Measurements from ENCODE around the gene PSMD1.
"Not testable (repeated sequence)": the region's sequence is repeated elsewhere in the genome, so short reads cannot be mapped to it uniquely, and the experiment has no call there.

Gene PSMD1

DNA sequence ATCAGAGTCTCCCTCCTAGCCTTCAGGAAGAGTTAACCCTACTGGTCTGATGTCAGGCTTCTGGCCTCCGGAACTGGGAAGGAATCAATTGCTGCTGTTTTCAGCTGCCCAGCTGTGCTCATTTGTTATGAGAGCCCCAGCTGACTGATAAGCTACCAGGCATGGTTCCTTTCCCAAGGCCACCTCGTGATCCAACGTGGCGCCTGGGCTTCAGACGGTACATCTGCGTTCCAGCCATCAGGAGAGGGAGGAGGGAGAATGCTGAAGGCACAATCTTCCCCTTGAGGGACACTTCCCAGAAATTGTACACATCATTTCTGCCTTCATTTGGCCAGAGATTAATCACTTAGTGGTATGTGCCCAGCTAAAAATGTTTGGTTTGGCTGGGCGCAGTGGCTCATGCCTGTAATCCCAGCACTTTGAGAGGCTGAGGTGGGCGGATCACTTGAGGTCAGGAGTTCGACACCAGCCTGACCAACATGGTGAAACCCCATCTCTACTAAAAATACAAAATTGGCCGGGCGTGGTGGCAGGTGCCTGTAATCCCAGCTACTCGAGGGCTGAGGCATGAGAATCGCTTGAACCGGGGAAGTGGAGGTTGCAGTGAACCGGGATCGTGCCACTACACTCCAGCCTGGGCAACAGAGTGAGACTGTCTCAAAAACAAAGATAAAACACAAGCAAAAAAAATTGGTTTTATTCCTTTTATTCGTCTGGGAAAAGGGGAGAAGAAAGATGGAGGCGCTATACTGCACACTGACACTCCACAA lies 131.3 kb downstream of the PSMD1 start:
- no peak for DNase-seq

DNA sequence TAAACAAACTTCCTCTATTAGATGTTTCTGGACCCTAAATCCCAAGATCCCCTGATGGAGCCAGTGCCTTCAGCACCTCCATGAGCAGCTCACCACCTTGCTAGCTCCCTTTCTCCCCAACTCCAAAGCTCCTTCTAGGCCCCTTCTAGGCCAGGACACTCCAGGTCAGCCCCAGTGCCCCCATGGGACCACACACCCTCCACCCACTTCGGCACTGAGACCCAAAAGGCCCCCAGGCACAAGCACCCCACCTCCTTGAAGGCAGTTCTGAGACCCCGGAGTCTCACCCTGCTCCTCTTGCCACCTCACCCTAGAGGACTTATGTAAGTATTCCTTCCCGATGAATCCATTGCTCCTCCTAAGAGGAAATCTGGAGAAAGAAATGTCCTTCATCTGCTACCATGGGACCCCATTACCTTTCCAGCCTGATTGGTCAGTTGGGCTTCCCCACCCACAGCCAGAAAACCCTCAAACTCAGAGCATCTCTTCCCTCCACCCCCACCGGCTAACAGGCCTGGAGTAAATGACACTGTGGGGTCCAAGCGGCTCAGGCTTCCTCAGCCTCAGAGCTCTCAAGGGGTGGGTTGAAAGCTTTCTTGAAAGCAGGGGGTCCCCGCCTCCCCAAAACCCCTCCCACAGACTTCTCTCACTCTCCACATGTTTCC lies 132.0 kb downstream of the PSMD1 start:
- no peak for DNase-seq

DNA sequence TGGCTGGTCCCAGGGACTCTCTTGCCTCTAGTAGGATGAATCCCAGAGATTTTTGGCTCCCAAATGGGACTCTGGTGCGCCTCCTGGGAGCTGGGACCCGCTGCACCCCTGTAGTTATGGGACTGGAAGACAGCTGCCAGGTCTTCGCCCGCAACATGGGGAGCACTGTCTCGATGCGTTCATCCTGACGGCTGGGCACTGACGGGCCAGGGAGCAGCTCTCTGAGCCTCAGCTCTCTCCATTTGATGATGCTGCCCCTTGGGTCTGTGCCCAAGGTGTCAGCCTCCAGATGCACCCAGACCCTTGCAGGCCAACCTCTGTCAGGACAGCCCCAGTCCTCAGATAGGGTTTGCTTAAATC lies 132.5 kb downstream of the PSMD1 start:
- DNase-seq: no peak

DNA sequence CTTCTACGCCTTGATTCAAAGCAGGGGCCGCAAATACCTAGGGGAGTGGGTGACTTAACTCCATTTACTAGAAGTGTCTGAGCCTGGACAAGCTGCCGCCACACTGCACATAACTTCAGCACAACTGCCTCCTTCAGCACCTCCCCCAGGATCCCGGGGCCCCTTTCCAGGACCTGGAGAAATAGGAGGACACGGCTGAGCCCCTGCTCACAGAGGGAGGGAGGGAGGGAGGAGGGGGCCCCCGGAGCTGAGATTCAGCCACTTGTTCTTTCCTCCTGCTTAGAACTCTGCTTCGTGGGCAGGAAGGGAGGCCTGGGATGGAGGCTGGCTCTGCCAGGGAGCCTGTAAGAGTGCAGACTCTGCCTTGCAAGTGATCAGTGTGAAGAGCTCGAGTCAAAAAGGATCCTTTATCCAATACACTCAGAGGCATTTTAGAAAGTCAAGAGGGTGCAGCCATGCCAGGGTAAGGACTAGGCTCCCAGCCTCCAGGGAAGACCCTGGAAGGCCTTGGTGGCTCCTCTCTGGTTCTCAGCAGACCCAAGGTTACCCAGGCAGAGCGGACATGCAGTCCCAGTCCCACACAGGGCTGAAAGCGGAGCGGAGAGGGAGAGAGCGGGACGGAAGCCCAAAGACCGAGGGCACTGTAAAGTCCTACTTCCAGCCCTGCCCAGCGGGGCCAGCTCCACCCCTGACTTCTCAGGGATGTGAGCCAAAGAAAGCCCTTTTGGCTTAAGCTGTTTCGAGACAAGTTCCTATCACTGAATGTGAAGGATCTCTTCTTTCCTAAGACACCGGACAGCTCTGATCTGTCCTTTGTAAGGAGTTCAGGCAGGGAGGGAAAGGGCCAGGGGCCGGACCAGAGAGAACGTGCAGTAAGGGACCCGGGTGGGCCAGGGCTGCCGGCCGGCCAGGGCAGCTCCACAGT lies 133.2 kb downstream of the PSMD1 start:
- DNase-seq: no peak

DNA sequence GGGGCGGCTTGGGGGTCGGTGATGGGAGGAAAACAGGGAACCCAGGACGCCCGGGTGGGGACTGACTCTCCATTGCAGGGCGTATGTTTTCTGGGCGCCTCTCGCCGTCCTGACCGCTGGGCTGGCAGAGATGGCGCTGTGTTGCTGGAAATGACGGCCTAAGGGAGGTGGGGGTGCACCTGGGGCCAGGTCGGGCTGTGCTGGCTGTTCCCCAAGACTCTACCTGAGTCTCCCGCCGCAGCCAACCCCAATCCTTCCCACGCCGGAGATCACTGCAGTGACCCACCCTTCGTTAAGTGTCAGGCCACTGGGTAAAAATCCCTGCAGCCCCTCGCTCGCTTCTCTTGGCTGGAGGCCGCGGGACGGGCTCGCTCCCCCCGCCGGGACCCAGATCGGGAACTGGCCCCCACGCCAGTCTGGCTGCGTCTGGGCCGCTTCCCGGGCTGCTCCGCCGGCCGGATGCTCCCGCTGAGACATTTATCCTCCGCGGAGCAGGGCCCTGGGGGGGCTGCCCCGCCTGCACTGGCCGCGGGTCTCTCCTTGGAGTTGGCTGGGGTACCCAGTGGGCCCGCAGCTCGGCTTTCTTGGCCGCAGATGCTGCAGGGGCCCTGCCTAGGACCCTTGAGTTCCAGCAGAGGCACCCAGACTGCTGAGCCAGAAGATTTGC lies 134.0 kb downstream of the PSMD1 start:
- DNase-seq: no peak

DNA sequence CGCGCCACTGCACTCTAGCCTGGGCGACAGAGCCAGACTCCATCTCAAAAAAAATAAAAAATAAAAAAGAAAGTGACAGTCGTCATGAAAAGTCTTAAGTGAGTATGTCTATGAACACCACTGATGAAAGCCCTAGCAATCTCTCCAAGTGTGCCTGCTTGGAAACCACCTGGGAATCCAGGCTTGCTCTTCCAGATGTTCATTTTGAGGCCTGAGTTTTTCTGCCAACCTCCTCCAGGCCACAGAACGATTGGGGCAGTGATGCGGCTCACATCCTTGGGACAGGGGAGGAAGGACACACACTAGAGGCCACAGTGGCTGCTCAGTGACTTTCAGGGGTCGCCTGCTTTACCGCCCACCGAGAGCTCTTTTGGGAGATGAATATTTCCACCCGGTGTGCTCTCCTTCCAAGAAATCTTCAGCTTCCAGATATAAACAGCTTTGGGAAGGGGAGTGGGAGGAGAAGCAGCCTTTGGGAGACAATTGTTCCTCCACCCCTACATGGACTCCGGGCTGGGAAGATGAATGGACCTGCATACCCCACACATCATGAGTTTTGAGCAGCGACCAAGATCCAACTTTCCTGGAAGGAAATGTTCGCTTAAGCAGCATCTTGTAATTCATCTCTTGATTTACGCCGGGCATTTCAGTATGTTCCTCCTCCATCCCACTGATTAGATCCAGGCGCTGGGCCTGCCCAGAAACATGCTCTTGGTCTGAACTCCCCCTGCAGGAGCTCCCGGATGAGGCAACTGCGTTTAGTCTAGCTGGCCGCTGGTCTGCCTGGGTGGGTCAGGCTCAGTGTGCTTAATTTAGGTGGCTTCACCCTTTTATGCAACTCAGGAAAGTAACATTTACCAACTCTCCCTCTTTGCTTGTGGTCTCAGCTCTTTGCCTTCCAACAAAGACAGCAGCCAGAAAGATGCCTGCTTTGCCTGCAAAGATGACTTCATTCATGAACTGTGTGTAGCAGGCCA lies 135.5 kb downstream of the PSMD1 start:
- no peak for DNase-seq

DNA sequence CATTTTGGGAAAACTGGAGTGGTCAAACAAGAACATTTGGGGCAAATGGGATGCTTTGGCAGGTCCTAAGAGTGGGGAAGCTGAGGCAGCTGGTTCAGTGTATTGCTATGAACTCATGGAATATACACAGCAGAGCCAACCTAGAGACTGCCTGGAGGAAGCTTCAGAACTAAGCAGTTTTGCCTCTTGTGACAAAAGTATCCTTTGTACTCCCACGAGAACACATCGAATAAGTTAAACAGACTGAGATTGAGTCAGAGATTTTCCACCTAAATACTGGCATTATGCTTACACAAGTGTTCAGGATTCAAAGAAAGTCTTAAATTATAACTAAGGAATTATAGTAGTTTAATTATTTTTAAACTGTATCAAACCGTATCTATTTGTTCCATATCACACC lies 136.5 kb downstream of the PSMD1 start:
- DNase-seq: no peak

DNA sequence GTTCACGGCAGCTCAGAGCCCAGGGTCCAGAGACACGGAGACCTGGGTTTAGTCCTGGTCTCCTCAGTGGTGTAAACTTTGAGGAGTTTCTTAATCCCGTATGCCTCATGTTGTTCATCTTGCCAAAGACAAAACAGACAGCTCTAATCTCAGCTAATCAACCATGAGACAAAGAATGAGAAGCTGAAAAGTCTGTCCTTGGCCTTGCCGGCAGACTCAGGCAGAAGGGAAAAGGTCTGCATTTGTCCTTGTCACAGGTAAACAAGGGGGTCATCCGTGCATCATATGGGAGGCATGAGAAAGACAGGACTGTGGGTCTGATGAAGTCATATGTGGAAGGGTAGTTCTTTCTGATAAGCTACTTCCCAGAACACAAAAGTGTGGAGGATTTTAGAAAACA lies 139.9 kb downstream of the PSMD1 start:
- no peak for DNase-seq

DNA sequence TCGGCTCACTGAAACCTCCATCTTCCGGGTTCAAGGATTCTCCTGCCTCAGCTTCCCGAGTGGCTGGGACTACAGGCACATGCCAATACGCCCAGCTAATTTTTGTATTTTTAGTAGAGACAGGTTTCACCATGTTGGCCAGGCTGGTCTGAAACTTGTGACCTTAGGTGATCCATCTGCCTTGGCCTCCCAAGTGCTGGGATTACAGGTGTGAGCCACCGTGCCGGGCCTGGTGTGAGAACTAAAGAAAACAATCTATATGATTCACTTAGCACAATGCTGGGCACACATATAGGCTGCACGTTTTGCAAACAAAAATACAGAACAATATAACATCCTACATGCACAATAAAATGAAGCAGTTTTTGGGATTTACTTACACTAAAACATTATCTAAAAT lies 140.5 kb downstream of the PSMD1 start:
- DNase-seq: not testable (repeated sequence)

DNA sequence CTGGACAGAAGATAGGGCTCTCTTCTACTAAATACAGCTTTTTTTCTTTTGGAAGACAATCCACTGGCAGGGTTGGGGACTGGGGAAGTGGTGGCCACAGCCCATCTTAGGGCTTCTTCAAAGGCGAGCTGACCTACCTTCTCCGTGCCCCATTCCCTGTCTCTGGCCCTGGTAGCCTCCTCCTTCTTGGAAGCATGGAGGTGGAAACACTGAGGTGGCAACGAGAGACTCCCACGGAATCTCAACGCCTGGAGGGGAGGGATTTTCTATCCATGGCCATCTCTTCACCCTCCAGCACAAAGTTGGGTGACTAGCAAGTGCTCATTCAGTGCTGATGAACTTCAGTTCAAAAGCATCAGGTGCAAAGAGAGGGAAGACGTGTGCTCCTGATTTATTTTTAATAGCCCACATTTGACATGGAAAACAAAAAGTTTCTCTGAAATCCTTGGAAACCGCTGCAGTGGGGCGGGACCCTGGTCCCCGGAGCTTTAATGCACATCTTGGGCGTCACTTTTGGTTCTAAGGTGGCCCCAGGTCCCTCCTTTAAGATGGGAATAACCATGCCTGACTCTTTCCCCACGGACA lies 141.1 kb downstream of the PSMD1 start:
- no peak for DNase-seq

DNA sequence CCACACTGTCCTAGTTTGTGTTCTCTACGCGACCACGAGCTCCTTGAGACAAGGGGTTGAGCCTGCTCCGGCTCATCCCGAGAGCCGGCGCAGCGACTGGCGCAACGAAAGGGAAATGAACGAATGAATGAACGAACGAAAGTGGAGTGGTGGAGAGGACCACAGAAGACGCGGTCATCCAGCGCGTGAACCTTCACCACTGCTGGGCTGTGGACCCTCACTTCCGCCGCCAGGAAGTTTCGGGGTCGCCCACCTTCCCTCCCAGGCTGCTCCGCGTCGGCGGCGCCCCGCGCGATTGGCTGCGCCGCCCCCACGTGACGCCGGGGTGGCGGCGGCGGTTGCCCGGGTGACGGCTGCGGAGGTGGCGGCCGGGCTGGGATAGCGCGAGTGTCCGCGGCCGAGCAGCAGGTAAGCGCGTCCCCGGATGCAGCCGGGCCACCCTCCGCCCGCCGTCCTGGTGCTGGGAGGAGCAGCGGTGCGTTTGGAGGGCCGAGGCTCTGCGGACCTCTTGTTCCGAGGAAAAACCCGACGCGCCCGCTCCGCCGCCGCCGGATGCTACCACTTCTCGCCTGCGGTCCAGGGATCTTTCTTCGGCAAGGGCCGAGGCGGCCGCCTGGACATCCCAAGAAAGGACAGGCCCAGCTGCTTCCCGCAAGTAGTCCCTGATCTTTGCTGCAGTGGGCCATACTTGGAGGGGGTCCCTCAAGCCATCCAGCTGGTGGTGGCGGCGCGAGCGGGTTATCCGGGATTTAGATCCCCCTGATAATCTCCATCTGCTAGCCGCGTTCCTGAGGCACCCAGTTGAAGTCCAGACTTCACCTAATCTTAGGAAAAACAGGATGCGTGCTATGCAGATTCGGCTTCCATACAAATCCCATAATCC lies 141.9 kb downstream of the PSMD1 start, which contains the start of gene ARMC9:
ARMC9 (plus strand) TSS at position 341 of the 883 bp plus-strand sequence. CDS start 7,608 bp downstream, outside the sequence.
- DNase-seq: peak; percentile 73

DNA sequence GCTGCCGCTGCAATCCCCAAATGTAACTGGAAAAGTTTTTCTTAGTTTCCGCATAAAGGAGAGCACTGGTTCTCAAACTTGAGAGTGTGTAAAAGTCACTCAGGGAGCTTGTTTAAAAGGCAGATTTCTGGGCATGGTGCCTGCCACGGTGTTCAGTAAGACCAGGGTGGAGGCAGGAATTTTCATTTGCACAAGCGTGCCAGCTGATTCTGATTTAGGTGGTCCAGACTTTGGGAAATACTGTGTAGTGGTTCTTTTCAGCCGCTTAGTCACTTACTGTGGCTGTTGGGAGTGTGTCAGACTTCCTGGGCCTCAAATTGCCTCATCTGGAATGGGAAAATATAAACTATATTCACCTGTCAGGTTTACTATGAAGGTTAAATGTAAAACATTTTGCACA lies 142.6 kb downstream of the PSMD1 start:
- DNase-seq: no peak

DNA sequence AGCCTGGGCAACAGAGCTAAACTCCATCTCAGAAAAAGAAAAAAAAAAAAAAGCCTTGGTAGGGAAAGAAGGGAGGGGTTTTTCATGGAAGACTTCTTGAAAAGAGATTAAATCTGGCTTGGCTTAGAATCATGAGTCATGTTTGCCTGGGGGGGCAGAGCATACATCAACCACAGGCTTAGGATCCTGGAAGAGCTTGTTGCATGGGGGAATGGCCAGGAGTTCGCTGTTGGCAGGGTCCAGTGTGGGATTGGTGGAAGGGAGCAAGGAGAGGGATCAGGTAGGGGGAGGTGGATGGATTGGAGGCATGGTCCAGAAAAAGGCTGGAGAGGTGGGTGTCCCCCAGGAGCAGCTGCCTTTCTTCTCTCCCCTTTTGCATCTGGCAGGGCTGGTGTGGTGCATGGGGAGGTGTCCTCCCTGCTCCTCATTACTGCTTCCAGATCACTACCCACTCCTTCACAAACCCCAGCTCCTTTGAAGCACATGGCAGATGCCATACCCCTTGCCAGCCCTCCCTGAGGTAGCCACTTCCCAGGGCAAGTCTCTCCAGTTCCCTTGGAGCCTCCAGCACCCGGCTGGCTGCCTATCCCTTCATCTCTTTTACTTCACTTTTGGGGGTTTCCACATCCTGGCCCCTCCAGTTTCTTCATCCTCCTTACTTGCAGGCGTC lies 144.3 kb downstream of the PSMD1 start:
- DNase-seq: no peak

DNA sequence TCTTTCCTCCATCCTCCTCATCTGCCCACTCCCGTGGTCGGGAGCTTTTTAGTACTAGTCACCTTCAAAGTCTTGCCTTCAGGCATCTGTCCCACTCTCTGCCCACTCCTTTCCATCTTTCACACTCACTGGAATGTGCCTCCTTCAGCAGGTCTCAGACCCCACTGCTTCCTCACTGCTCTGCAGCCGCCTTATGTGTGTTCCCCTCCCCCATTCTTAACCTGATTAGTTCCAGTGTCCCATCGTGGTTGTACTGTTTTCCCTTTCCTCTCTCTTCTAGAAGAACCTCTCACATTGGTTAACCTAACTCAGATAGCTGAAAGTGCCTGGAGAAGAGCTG lies 144.8 kb downstream of the PSMD1 start:
- DNase-seq: no peak

DNA sequence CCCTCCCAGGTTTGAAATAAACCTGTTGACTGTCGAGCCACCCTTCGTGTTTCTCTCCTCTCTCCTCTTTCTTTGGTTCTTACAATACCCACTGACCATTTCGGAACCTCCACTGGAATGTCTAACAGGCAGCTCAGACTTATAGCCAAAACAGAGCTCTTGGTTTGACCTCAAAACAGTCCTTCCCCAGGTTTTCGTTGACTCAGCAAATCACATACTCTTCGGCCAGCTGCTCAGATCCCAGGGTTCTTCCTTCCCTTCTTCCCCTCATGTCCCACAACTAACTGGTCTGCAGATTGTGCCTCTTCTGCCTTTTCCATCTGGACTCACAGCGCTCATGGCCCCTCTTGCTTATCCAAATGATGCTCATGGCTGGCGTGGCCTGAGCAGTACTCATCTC lies 146.4 kb downstream of the PSMD1 start:
- DNase-seq: no peak

DNA sequence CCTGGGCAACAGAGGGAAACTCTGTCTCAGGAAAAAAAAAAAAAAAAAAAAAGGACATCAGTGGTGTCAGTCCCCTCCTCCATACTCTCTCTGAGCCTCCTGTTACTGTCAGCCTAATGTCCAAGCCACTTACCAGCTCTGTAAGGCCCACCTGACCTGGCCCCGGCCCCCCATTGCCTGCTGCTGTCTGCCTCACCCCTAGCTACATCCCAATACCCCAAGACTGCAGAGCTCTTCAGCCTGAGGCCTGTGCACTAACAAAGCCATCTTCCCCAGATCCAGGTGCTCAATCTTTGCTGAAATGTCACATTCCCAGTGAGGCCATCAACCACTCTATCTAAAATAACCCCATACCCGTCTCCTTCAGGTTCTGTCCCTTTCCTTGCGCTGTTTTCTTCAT lies 147.5 kb downstream of the PSMD1 start:
- DNase-seq: no peak

DNA sequence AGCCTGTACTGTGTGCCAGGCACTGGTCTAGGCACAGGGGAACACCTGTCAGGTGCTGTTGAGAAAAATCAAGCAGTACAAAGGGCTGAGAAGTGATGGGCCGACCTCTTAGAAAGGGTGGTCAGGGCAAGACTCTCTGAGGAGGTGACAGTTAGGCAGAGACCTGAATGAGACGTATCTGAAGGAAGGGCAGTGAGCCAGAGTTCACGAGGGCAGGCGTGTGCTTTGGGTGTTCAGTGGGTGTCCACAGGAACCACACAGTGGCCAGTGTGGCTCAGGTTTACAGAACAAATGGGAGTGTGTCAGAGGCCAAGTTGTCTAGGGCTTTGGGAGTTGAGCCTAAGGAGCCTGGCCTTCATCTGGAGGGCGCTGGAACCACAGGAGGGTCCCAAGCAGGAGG lies 147.9 kb downstream of the PSMD1 start:
- no peak for DNase-seq

DNA sequence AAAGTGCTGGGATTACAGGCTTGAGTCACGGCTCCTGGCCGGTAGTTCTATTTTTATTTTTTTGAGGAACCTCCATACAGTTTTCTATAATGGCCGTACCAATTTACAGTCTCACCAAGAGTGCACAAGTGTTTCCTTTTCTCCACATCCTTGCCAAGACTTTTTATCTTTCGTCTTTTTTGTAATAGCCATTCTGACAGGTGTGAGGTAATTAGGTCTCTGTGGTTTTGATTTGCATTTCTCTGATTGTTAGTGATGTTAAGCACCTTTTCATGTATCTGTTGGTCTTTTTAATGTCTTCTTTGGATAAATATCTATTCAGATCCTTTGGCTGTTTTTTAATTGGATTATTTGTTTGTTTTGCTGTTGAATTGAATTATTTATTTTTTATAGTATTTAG lies 151.1 kb downstream of the PSMD1 start:
- no peak for DNase-seq

DNA sequence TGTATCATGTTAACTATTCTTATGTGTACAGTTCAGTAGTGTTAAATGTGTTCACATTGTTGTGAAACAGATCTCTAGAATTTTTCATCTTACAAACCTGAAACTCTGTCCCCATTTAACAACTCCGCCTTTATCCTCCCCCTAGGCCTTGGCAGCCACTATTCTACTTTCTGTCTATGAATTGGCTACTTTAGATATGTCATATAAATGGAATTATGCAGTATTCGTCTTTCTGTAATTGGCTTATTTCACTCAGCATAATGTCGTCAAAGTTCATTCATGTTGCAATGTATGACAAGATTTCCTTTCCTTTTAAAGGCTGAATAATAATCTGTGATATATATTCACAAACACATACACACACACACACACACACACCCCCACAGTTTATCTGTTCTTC lies 154.1 kb downstream of the PSMD1 start:
- DNase-seq: no peak

DNA sequence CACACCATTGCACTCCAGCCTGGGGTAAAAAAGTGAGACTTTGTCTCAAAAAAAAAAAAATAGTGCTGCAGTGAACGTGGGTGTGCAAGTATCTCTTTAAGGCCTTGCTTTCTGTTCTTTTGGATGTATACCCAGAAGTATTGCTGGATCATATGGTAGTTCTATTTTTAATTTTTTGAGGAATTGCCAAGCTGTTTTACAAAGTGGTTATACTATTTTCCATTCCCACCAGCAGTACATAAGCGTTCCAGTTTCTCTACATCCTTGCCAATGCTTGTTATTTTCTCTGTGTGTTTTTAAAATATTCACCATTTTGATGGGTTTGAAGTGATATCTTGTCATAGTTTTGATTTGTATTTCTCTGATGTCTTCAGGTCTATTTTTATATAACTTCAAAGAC lies 154.8 kb downstream of the PSMD1 start:
- DNase-seq: no peak

All from CD4-positive, alpha-beta T cell treated with Interleukin-21 for 1 hour (primary cell).